Type B pancreatic cell (in vitro differentiated cells): Measurements from ENCODE around the gene SEPHS1. TPM values are rescaled to one million over a fixed set of nuclear protein-coding genes. Genes with fewer than 3 reads are reported as not detected.

Experiments used
- DNase-seq: peaks from one replicate; pipeline ENCODE4 v3.0.0; 2021; ENCODE audit warnings: mixed read lengths; ENCODE audit not compliant: unreplicated experiment; ENCODE audit errors: extremely low spot score
- H3K27ac Mint-ChIP-seq: 2 replicates; pipeline ENCODE4 v1.8.0; 2021; ENCODE audit warnings: mild to moderate bottlenecking, mixed read lengths
- H3K27me3 Mint-ChIP-seq: 2 replicates; pipeline ENCODE4 v1.8.0; 2021; ENCODE audit warnings: mixed read lengths
- H3K36me3 Mint-ChIP-seq: 2 replicates; pipeline ENCODE4 v1.8.0; 2021; ENCODE audit warnings: mixed read lengths
- H3K4me1 Mint-ChIP-seq: one replicate; pipeline ENCODE4 v1.8.0; 2021; ENCODE audit warnings: mixed read lengths; ENCODE audit not compliant: unreplicated experiment
- H3K4me3 Mint-ChIP-seq: 2 replicates; pipeline ENCODE4 v1.8.0; 2021; ENCODE audit warnings: mild to moderate bottlenecking, mixed read lengths
- H3K9me3 Mint-ChIP-seq: 2 replicates; pipeline ENCODE4 v1.8.0; 2021; ENCODE audit warnings: mixed read lengths
- total RNA-seq: library from RNA; stranded (reverse); gene quantifications from 2 replicates; pipeline ENCODE4 v1.2.1, GENCODE V29; 2021; ENCODE audit warnings: low replicate concordance
- TF ChIP-seq, protein P1 (sequence below): fragments of 200-600 bp; sonication (generic); conservative IDR thresholded peaks from 2 replicates; pipeline ENCODE4 v1.5.0; 2021; ENCODE audit warnings: antibody characterized with exemption, mild to moderate bottlenecking

Gene SEPHS1
- total RNA-seq, 1 donor from 2014 or later = 96.4 TPM

DNA sequence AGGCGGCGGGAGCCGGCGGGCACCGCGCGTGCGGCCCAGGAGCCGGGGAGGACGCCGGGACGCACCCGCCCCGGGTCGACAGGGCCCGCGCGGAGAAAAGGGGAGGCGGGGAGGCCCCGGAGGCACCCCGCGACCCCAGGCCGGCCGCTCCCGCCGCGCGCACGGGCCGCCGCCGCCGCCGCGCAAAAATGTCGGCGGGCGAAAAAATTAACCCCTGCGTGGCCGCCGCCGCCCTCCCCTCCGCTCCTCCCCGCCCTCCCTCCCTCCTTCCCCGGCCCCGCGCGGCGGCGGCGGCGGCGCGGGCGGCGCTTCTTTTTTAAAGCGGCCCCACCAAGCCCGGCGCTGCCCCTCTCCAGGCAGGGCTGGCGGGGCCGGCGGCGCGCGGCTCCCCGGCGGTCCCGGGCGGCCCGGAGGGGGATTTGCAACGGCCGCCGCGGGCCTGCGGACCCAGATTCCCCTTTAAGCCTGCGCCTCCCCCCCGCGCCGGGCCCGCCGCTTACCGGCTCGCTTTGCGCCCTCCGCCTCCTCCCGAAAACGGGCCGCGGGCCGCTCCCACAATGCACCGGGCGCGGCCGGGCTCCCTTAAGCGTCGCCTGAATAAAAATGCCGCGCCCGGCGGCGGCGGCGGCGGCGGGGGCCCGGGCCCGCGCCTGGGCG is 465 bp downstream of the SEPHS1 start:
- Mint-ChIP-seq H3K36me3 (peaks cover 9% of the 10 kb centered on the region), H3K9me3 (no peaks in the 10 kb centered on the region), H3K27me3 (peaks cover 29% of the 10 kb centered on the region), H3K4me3 (no peak overlapping the region), H3K4me1 (peaks cover 18% of the 10 kb centered on the region), H3K27ac (no peak overlapping the region)
- TF ChIP-seq, protein P1, sequence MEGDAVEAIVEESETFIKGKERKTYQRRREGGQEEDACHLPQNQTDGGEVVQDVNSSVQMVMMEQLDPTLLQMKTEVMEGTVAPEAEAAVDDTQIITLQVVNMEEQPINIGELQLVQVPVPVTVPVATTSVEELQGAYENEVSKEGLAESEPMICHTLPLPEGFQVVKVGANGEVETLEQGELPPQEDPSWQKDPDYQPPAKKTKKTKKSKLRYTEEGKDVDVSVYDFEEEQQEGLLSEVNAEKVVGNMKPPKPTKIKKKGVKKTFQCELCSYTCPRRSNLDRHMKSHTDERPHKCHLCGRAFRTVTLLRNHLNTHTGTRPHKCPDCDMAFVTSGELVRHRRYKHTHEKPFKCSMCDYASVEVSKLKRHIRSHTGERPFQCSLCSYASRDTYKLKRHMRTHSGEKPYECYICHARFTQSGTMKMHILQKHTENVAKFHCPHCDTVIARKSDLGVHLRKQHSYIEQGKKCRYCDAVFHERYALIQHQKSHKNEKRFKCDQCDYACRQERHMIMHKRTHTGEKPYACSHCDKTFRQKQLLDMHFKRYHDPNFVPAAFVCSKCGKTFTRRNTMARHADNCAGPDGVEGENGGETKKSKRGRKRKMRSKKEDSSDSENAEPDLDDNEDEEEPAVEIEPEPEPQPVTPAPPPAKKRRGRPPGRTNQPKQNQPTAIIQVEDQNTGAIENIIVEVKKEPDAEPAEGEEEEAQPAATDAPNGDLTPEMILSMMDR = no peak
- DNase-seq = peak; percentile 82

DNA sequence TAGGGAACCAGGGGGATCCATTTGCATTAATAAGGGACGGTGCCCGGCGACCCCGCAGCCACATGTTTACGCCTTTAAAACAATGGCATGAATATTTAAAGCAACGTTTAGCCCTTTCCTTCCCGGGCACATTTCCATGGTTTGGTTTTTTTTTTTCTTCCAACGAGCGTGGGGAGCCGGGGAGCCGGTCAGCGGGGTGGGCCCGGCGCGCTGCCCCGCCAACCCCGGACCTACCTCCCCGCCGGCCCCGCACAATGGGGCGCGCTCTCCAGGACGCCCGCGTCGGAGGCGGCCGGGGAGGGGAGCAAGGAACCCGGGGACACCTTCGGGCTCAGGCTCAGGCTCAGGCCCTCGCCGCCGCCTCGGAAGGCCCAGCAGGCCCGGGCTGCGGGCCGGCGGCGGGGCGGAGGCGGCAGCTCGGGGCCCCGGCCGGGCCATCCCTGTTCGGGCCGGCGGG is 1.0 kb downstream of the SEPHS1 start:
- TF ChIP-seq, protein P1 = no peak
- no peak for DNase-seq
- no peaks in the 10 kb centered on the region for H3K9me3 Mint-ChIP-seq
- peaks cover 24% of the 10 kb centered on the region for H3K27me3 Mint-ChIP-seq
- peak overlapping the region; percentile 93 for H3K27ac Mint-ChIP-seq
- H3K36me3 Mint-ChIP-seq = peaks cover 9% of the 10 kb centered on the region
- peaks cover 15% of the 10 kb centered on the region for H3K4me1 Mint-ChIP-seq
- H3K4me3 Mint-ChIP-seq = peak overlapping the region; percentile 89

DNA sequence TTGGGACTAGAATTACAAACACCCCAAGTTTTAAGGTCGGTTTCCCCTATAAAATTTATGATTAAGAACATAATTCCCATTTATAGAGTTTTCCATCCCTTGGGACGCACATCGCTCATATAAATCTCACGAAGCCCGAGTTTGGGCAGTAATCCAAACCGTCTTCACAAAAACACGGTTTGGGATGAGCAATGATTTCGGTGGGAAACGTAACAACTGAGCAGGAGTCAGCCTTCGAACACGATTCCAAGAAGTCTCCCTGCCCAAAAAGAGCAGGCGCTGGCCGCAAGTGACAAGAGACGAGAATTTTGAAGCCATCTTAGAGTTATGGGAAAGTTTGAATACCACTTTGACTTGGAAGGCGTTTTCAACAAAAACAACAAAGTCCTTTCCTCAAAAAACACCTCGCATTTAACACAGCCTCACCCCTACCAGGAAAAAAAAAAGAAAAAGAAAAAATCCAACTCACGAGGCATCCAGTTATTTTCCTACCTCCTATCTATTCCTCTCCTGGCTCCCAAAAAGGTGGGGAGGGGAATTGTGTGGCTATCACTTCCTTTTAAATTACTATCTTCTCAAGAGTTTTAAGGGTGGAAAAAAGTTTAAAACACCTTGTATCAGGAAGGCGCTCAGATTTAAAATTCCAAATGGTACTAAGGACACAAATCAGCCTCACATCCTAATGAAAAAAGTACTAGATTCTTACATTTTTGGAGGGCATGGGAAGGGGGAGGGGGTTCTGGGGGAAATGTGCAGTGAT is 1.6 kb downstream of the SEPHS1 start:
- Mint-ChIP-seq H3K27ac (peak overlapping the region; percentile 93), H3K36me3 (peaks cover 9% of the 10 kb centered on the region), H3K4me1 (peaks cover 14% of the 10 kb centered on the region), H3K27me3 (peaks cover 18% of the 10 kb centered on the region), H3K4me3 (peak overlapping the region; percentile 89), H3K9me3 (no peaks in the 10 kb centered on the region)
- DNase-seq = no peak
- TF ChIP-seq, protein P1 = no peak

DNA sequence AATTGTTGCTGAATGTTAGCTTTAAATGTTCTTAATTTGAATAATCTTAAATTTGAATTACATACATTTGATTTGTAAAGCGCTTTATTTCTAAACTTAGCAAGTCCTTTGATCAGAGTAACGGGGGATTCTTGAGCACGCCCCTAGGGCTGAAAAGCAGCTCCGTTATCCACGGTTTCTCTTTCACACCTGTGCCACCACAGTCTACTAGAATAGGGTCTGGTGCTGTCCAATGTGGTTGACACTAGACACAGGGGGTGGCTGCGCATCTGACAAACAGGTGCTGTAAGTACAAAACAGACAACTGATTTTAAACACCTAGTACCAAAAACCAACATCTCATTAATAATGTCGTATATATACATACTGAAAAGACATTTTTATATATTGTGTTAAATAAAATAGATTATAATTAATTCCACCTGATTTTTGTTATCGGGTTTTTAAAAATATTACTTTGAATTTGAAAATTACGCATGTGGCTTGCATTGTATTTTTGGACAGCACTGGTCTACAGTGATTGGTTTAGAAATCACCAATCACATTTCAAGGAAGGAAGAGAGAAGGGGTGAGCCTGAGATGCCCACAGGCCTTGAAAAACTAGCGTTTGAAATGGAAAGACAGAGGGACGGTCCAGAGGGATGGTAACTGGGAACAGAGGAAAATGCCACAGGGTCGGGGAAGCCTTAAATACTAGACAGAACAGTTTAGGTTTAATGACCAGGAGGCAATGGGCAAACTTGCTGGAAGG is 7.3 kb downstream of the SEPHS1 start:
- DNase-seq = no peak
- Mint-ChIP-seq H3K27me3 (no peaks in the 10 kb centered on the region), H3K4me3 (no peak overlapping the region), H3K9me3 (no peaks in the 10 kb centered on the region), H3K27ac (no peak overlapping the region), H3K4me1 (peaks cover 28% of the 10 kb centered on the region), H3K36me3 (peaks cover 26% of the 10 kb centered on the region)
- TF ChIP-seq, protein P1 = no peak

DNA sequence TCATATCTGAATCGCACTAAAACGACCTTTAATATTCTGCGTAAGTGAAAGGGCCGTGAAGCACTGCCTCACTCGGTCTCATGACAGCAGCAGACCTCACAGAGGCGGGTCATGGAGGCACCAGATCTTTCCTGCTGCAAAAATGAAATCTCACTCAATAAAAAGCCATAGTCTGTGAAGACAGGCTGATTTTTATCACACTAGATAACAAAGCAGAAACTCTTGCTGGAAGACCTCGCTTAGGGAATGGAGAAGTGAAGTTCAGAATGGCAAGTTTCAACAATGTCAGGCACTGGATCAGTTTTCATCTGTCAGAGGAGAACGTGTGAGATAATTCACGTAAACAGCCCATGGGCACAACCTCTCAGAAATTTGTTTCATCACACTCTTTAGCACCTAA is 8.0 kb downstream of the SEPHS1 start:
- no peaks in the 10 kb centered on the region for H3K27me3 Mint-ChIP-seq
- DNase-seq = no peak
- TF ChIP-seq, protein P1 = no peak
- no peaks in the 10 kb centered on the region for H3K9me3 Mint-ChIP-seq
- peaks cover 28% of the 10 kb centered on the region for H3K4me1 Mint-ChIP-seq
- no peak overlapping the region for H3K4me3 Mint-ChIP-seq
- H3K27ac Mint-ChIP-seq = no peak overlapping the region
- H3K36me3 Mint-ChIP-seq = peaks cover 25% of the 10 kb centered on the region
